Measurements from ENCODE around the gene GPR141. TPM values are rescaled to one million over a fixed set of nuclear protein-coding genes. Genes with fewer than 3 reads are reported as not detected.

GPR141 gene
- total and polyA plus RNA-seq, 3 donors from 2014 or later: 1.8 to 3.5 (median 2.5) TPM

GRCh38 chr7:37660614-37661013 is 23.0 kb upstream of the GPR141 start:
- 87 to 92% methylated on average over 4 of the region's 4 CpGs for WGBS, 2 donors
- intact Hi-C loops (cut with DNase I; ENCODE audit: low total_unique reads): no loop called here

GRCh38 chr7:37663693-37664092 is 19.9 kb upstream of the GPR141 start:
- TF ChIP-seq POLR2A (IDR thresholded peaks at IDR 0.05): no peak
- no peak for TF ChIP-seq CTCF (IDR thresholded peaks at IDR 0.05)
- H3K27me3 ChIP-seq: no peaks in the 10 kb centered on the region
- DNase-seq: no peak
- 75 to 80% methylated on average over 4 of the region's 4 CpGs for WGBS, 2 donors
- intact Hi-C loops (cut with DNase I; ENCODE audit: low total_unique reads): no loop called here
- H3K4me3 ChIP-seq: no peak overlapping the region
- H3K4me1 ChIP-seq: no peaks in the 10 kb centered on the region
- H3K36me3 ChIP-seq (ENCODE audit: low read depth, missing control alignments): no peaks in the 10 kb centered on the region
- H3K9me3 ChIP-seq: no peaks in the 10 kb centered on the region
- no peak overlapping the region for H3K27ac ChIP-seq

More at GRCh38 chr7:37660614-37661013, 23.0 kb upstream of the GPR141 start:
- TF ChIP-seq POLR2A (IDR thresholded peaks at IDR 0.05) (no peak), CTCF (IDR thresholded peaks at IDR 0.05) (no peak)
- Histone ChIP-seq H3K36me3 (ENCODE audit: low read depth, missing control alignments) (no peaks in the 10 kb centered on the region), H3K27me3 (no peaks in the 10 kb centered on the region), H3K4me1 (no peaks in the 10 kb centered on the region), H3K4me3 (no peak overlapping the region), H3K9me3 (no peaks in the 10 kb centered on the region), H3K27ac (no peak overlapping the region)
- no peak for DNase-seq

- DNase-seq: no peak
- H3K27me3 ChIP-seq: no peaks in the 10 kb centered on the region
- intact Hi-C loops (cut with DNase I; ENCODE audit: low total_unique reads): no loop called here
- H3K36me3 ChIP-seq (ENCODE audit: low read depth, missing control alignments): no peaks in the 10 kb centered on the region
- TF ChIP-seq POLR2A (IDR thresholded peaks at IDR 0.05) (no peak), CTCF (IDR thresholded peaks at IDR 0.05) (no peak)
- H3K4me1 ChIP-seq: no peaks in the 10 kb centered on the region
- H3K4me3 ChIP-seq: no peak overlapping the region
- H3K27ac ChIP-seq: no peak overlapping the region
- no peaks in the 10 kb centered on the region for H3K9me3 ChIP-seq
- WGBS, 2 donors: 82 to 90% methylated on average over 6 of the region's 6 CpGs
Measured at GRCh38 chr7:37665352-37666022, 18.1 kb upstream of the GPR141 start.

GRCh38 chr7:37666026-37666799 is 17.4 kb upstream of the GPR141 start:
- Histone ChIP-seq H3K27me3 (no peaks in the 10 kb centered on the region), H3K36me3 (ENCODE audit: low read depth, missing control alignments) (no peaks in the 10 kb centered on the region), H3K27ac (no peak overlapping the region), H3K4me3 (no peak overlapping the region), H3K4me1 (no peaks in the 10 kb centered on the region), H3K9me3 (no peaks in the 10 kb centered on the region)
- 76 to 87% methylated on average over 8 of the region's 8 CpGs for WGBS, 2 donors
- DNase-seq: no peak
- TF ChIP-seq POLR2A (IDR thresholded peaks at IDR 0.05): no peak
- TF ChIP-seq CTCF (IDR thresholded peaks at IDR 0.05): no peak
- intact Hi-C loops (cut with DNase I; ENCODE audit: low total_unique reads): no loop called here
